Measurements from ENCODE around the gene DLGAP4. TPM values are rescaled to one million over a fixed set of nuclear protein-coding genes. Genes with fewer than 3 reads are reported as not detected.
A peak's percentile ranks its signal among the peaks of the same experiment; 100 is the strongest.

Gene DLGAP4
- total and polyA plus RNA-seq, 2 of the 8 experiments (the other 6 are each of a cell fraction or from before 2014, with no cell fraction given) = 41.2 to 57.2 TPM

DNA sequence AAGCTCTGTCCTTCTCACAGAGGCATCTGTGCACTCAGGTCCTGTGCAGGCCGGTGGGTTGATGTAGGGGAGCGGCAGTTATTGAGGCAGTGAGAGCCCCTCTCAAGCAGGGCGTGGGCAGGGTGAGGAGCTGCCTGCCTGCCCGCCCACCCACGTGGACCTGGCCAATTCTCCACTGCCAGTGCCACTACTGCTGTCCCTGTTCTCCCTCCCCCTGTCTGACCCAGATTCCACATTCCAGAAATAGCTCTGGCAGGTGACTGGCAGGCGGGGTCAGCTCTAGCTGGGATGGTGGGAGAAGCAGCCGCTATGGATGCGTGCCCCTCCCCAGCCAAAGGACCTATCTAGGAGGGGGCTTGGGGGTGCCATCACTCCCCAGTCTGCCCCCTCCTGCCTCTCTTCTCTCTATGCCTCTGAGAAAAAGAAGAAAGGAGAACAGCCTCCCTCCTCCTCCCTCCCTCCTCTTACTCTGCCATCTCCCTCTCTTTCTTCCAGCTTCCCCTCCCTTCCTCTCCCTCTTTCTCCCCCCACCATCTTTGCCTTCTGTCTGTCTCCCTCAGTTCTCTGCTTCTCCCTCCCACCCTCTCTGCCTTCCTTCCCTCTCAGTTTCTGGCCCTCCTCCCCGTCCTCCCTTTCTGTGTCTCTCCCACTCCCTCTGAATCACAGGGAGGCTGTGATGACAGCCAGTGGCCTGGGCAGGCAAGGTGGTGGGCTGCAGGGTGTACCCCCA lies 148.7 kb downstream of the DLGAP4 start:
- no peak overlapping the region for H4K5ac ChIP-seq (ENCODE audit: insufficient read length, low read depth, low read length)
- H4K20me1 ChIP-seq (replicated peaks in 1 of 2; ENCODE audit: control insufficient read depth in 1 of 2, insufficient read depth in 2 of 2, low read length in 2 of 2) = no peaks in the 10 kb centered on the region
- H2AK5ac ChIP-seq (ENCODE audit: low read depth, low read length) = peak overlapping the region; percentile 83; the same call in 1 of the 2 replicates
- H3K27ac ChIP-seq (ENCODE audit: low read depth, low read length) = peak overlapping the region; percentile 6; the same call in 1 of the 2 replicates
- peak in 1 of 2 experiments; percentile 54 for DNase-seq (ENCODE audit: low read depth in 1 of 2, low spot score in 2 of 2)
- no peak overlapping the region for H2BK120ac ChIP-seq (replicated peaks; ENCODE audit: low read depth, low read length)
- no peaks in the 10 kb centered on the region for H3K79me1 ChIP-seq (ENCODE audit: low read depth, low read length)
- H3K23me2 ChIP-seq (ENCODE audit: low read depth, low read length) = no peaks in the 10 kb centered on the region; the same call in 1 of the 2 replicates
- H2BK5ac ChIP-seq (ENCODE audit: low read depth, low read length) = peak overlapping the region; percentile 53
- H3K79me2 ChIP-seq (ENCODE audit: control insufficient read depth in 1 of 2, insufficient read depth in 2 of 2, low read length in 2 of 2) = no peaks in the 10 kb centered on the region
- peak overlapping the region; percentile 62 for H2BK12ac ChIP-seq (ENCODE audit: low read depth, low read length)
- H3K36me3 ChIP-seq (ENCODE audit: control insufficient read depth in 2 of 4, insufficient read depth in 4 of 4, low read length in 3 of 4) = no peaks in the 10 kb centered on the region
- H3K4me1 ChIP-seq (replicated peaks in 1 of 4; ENCODE audit: control insufficient read depth in 3 of 4, insufficient read depth in 4 of 4, low read length in 3 of 4) = peaks cover 3 to 12% (median 9%) of the 10 kb centered on the region in 4 experiments
- H4K8ac ChIP-seq (ENCODE audit: extremely low read depth, insufficient read depth, low read length) = peak overlapping the region; percentile 62; the same call in 1 of the 2 replicates
- no peak overlapping the region for H3K56ac ChIP-seq (replicated peaks; ENCODE audit: insufficient read length, low read depth, low read length)
- H3K9ac ChIP-seq (replicated peaks in 1 of 4; ENCODE audit: extremely low read depth in 1 of 4, low read depth in 3 of 4, low read length in 3 of 4) = peak overlapping the region in 2 of 4 experiments; percentile 28 to 36; a peak in 1 of 7 replicates
- H3K4me3 ChIP-seq (ENCODE audit: extremely low read depth in 1 of 4, insufficient read depth in 2 of 4, low read depth in 3 of 4, low read length in 4 of 4) = no peak overlapping the region
- H3K4ac ChIP-seq (replicated peaks; ENCODE audit: insufficient read length, low read depth, low read length) = peak overlapping the region; percentile 12
- 55% methylated on average over 9 of the region's 9 CpGs; no CpG with 5 or more reads in 1 of the 2 experiments for WGBS, 2 experiments (ENCODE audit: extremely low coverage in 1 of 2, insufficient coverage in 1 of 2, insufficient read length in 1 of 2, insufficient replicate concordance in 2 of 2, low coverage in 1 of 2, low lambda C conversion rate in 2 of 2, missing lambda C conversion rate in 1 of 2)
- no peak overlapping the region for H3K23ac ChIP-seq (ENCODE audit: insufficient read length)
- H2AFZ ChIP-seq (ENCODE audit: low read length) = no peak overlapping the region; the same call in 1 of the 2 replicates
- no peaks in the 10 kb centered on the region for H3K27me3 ChIP-seq (replicated peaks in 1 of 4; ENCODE audit: control insufficient read depth in 3 of 4, extremely low read depth in 1 of 4, insufficient read depth in 3 of 4, low read length in 3 of 4)
- no peaks in the 10 kb centered on the region for H3K9me3 ChIP-seq (ENCODE audit: insufficient read depth in 2 of 2, low read depth in 1 of 2, low read length in 1 of 2)
- peak overlapping the region; percentile 41 to 49 for H3K4me2 ChIP-seq (ENCODE audit: insufficient read depth in 1 of 2, low read depth in 2 of 2, low read length in 2 of 2)
- POLR2A ChIA-PET (ENCODE audit: partially characterized antibody) = interaction anchor here (0.9 to 1.3 kb wide), 4 partner anchors 8 to 37 kb away, joined by 3 to 4 read pairs (median 3); no protein-coding TSS in a partner anchor
- no peak for FAIRE-seq
- H3K18ac ChIP-seq (ENCODE audit: extremely low read depth, low read length) = peak overlapping the region; percentile 64
- H4K91ac ChIP-seq (replicated peaks; ENCODE audit: insufficient read length, low read length) = peak overlapping the region; percentile 70
- H3K14ac ChIP-seq (ENCODE audit: insufficient read length) = no peak overlapping the region
- peak overlapping the region; percentile 43; the same call in 1 of the 2 replicates for H2BK20ac ChIP-seq (ENCODE audit: low read length)
- CTCF ChIA-PET (ENCODE audit: partially characterized antibody) = interaction anchor here (0.6 to 5.9 kb wide), 3 partner anchors 15 to 263 kb away, joined by 3 to 29 read pairs (median 3); no protein-coding TSS in a partner anchor
- no peak overlapping the region; the same call in 1 of the 2 replicates for H2BK15ac ChIP-seq (ENCODE audit: low read length)
- TF ChIP-seq TEAD4 (IDR thresholded peaks at IDR 0.05; ENCODE audit: low read depth, low read length) (peak; percentile 90), POLR2AphosphoS5 (IDR thresholded peaks at IDR 0.05; ENCODE audit: low read depth, low read length) (no peak), SP1 (IDR thresholded peaks at IDR 0.05; ENCODE audit: low read depth, low read length) (peak; percentile 27; the same call in 1 of the 2 replicates), TBP (IDR thresholded peaks at IDR 0.05; ENCODE audit: low read depth, low read length) (no peak), PHF8 (conservative IDR thresholded peaks at IDR 0.05; ENCODE audit: low read depth, low read length) (no peak)

Measured in H1 (cell line).